ENCODE results near the gene SLC25A43. TPM values are rescaled to one million over a fixed set of nuclear protein-coding genes. Genes with fewer than 3 reads are reported as not detected.

The SLC25A43 gene
- total RNA-seq, 1 experiment from 2014 or later: 46.8 TPM

- DNase-seq (ENCODE audit: low read depth): no peak
Measured at GRCh38 chrX:119495734-119496726, 96.9 kb downstream of the SLC25A43 start.

GRCh38 chrX:119497185-119497584 lies 98.0 kb downstream of the SLC25A43 start:
- no peak for DNase-seq (ENCODE audit: low read depth)

- no peak for DNase-seq (ENCODE audit: low read depth)
Measured at GRCh38 chrX:119500061-119500800, 101.1 kb downstream of the SLC25A43 start.

- peak; percentile 50 for DNase-seq (ENCODE audit: low read depth)
Measured at GRCh38 chrX:119501511-119502148, 102.5 kb downstream of the SLC25A43 start.

GRCh38 chrX:119502727-119503483 lies 103.8 kb downstream of the SLC25A43 start:
- DNase-seq (ENCODE audit: low read depth): peak; percentile 69

GRCh38 chrX:119503484-119503861 lies 104.3 kb downstream of the SLC25A43 start:
- peak; percentile 95 for DNase-seq (ENCODE audit: low read depth)

Other genes starting within 250 kb of the SLC25A43 start
- gene PGRMC1, start 163.1 kb upstream of the SLC25A43 start, total RNA-seq (2014; rRNA removed; shearing (Covaris generic)): 563 and 702 TPM in 2 replicates
- 901 and 956 TPM in 2 replicates for gene SLC25A5, start 69.1 kb downstream of the SLC25A43 start, total RNA-seq (2014; rRNA removed; shearing (Covaris generic))
- 66.6 and 87.6 TPM in 2 replicates for gene STEEP1, start 166.1 kb downstream of the SLC25A43 start, total RNA-seq (2014; rRNA removed; shearing (Covaris generic))
- gene UBE2A, start 175.2 kb downstream of the SLC25A43 start, total RNA-seq (2014; rRNA removed; shearing (Covaris generic)): 110 and 132 TPM in 2 replicates
- 9.0 and 15.7 TPM in 2 replicates for gene NKRF, start 207.1 kb downstream of the SLC25A43 start, total RNA-seq (2014; rRNA removed; shearing (Covaris generic))